GM19438 (cell line): ENCODE results near the gene TCAF1.
A peak's percentile ranks its signal among the peaks of the same experiment; 100 is the strongest.
"Not testable (repeated sequence)": the region's sequence is repeated elsewhere in the genome, so short reads cannot be mapped to it uniquely, and the experiment has no call there.

ENCODE experiments used
- ATAC-seq: cut with Tn5 transposase; IDR thresholded peaks from one replicate; pipeline ENCODE4 v1.9.1; 2021; ENCODE audit warnings: low read depth; ENCODE audit not compliant: unreplicated experiment

TCAF1 gene

DNA sequence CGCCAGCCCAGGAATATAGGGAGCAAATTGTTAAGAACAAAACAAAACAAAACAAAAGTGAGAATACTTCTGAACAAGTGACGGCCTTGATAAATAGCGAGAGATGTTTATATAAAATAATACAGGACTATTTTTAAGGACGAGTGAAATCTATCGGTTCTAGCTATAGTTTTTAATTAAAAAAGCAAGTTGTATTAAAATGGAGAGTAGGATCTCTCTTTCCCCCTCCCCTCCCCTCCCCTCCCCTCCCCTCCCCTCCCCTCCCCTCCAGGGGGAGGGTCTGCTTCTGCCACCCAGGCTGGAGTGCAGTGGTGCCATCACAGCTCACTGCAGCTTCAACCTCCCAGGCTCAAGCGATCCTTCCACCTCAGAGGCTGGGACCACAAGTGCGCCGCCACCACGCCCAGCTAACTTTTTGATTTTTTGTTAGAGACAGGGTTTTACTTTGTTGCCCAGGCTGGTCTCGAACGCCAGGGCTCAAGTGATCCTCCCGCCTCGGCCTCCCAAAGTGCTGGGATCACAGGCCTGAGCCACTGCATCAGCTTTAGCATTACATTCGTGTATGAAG, 440 bp upstream of the TCAF1 start:
- ATAC-seq: no peak

GRCh38 chr7:143901332-143901667, 676 bp downstream of the TCAF1 start:
- no peak for ATAC-seq

GRCh38 chr7:143900230-143900766, 1.7 kb downstream of the TCAF1 start:
- ATAC-seq: no peak

DNA sequence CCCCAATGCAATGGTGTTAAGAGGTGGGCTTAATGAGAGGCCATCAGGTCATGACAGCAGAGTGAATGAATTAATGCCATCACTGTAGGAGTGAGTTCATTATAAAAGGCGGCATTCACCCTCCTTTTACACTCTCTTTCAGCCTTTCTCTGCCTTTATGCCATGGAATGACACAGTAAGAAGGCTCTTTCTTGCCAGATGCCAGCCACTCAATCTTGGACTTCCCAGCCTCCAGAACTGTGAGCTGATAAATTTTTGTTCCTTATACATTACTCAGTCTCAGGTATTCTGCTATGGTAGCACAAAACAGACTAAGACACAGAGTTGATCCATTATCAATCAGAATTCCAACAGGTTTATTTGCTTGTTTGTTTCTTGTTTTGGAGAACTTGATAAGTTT, 3.2 kb downstream of the TCAF1 start:
- no peak for ATAC-seq

DNA sequence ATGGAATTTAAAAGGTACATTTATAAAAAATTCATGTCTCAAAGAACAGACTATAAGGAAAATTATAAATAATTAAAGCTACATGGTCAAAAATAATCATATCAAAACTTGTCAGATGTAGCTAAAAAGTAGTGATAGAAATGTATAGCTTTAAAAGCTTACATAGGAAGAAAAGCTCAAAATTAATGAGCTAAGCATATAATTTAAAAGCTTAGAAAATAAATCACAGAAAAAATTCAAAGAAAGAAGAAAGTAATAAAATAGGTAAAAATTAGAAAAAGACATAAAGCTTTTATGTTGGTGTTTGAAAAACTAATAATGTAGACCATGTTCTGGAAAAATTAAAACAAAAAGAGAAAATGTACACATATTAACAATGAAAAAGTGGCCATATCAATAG, 5.3 kb downstream of the TCAF1 start:
- no peak for ATAC-seq

DNA sequence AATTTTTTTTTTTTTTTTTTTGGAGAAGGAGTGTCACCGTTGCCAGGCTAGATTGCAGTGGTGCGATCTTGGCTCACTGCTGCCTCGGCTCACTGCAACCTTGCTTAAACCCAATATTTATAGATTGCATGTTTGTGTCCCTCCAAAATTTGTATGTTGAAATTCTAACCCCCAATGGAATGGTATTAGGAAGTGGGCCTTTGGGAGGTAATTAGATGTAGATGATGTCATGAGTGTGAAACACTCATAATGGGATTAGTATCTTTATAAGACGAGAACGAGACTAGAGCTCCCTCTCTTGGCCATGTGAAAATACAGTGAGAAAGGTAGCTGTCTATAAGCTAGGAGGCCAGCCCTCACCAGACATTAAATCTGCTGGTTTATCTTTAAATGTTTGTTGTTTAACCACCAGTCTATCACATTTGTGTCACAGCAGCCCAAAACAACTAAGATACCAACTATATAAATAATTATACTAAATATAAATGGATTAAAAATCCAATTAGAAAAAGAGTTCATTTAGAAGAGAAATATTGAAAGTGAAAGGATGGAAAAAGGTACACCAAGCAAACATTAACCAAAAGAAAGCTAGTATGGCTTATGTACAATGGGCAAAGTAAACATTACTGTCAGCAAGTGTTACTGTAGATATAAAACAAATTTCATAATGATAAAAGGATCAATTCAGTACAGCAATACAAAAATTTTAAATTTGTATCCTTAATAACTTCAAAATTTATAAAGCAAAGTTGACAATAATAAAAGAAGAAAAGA, 9.3 kb downstream of the TCAF1 start:
- ATAC-seq: peak; percentile 99

DNA sequence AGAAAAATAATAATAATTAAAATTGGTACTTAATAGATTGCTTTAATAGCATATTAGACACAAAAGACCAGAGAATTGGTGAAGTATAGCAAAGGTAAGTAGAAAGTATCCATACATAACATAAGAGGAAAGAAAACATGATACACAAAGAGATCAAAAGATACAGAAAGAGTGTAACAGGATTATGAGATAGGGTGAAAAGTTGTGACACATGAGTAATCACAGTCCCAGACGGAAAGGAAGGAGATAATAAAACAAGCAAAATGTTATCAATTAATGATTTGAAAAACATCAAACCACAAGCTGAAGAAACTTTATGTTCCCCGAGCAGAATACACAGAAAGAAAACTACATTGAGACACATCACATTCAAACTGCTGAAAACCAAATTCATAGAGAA, 10.5 kb downstream of the TCAF1 start:
- no peak for ATAC-seq

DNA sequence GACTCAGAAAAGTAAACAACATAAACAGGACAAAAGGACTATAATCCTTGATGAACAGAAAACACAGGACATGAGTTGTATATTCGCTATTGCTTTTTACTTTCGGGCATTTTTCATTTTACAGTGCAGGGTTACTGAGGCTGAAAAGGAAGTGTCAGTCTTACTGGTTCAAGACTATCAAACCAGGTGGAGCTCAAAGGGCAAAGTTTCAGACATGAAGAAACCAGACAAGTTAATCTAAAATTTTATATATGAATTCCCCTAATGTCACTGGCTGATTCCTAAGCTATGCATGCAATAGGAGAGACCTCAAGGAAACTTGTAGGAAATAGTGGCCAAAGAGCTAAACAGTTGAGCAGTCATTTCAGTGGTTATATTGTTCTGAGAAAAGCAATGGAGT, 11.4 kb downstream of the TCAF1 start:
- ATAC-seq: no peak

GRCh38 chr7:143889068-143889467, 12.9 kb downstream of the TCAF1 start:
- no peak for ATAC-seq

DNA sequence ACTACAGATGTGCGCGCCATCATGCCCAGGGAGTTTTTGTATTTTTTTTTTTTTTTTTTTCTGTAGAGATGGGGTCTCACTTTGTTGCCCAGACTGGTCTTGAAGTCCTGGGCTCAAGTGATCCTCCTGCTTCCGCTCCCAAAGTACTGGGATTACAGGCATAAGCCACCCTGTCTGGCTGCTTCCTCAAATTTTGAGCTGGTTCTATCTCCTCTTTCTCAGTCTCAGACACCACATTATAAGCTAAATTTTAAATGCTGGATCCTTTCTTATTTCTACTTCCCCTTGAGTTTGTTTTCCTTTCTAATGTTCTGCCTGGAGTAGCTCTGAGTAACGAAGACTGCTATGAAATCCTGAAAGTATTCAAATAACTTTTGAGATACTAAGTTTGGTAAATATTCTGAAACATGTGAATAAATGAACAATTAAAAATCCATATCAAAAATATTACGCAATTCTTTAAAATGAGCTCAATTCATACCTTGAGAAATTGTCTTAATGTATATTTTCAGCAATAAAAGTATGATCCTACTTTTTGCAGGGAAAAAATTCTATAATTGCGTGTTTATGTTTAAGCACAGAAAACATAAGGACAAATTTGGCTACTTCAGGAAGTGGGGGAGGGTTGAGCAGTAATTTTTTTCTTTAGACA, 15.0 kb downstream of the TCAF1 start:
- ATAC-seq: no peak

DNA sequence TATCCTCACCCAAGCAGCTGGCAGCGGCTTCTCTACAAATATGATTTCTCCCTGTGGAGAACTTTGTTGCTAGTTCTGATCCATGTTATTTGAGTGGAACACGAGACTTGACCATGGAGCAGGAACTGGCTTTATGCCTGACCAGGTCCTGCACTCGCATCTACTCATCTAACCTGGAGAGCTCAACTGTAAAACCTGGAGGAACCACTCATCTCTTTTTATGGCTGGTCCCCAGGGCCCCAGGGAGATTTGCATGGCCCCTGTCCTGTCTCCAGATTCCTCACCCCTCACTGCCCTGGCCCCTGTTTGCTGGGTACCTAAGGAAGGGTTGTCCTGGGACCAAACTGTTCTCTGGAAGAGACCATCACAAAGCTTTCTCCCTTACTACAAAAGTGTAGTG, 16.0 kb downstream of the TCAF1 start:
- no peak for ATAC-seq

GRCh38 chr7:143884969-143885559, 16.9 kb downstream of the TCAF1 start:
- peak; percentile 79 for ATAC-seq

DNA sequence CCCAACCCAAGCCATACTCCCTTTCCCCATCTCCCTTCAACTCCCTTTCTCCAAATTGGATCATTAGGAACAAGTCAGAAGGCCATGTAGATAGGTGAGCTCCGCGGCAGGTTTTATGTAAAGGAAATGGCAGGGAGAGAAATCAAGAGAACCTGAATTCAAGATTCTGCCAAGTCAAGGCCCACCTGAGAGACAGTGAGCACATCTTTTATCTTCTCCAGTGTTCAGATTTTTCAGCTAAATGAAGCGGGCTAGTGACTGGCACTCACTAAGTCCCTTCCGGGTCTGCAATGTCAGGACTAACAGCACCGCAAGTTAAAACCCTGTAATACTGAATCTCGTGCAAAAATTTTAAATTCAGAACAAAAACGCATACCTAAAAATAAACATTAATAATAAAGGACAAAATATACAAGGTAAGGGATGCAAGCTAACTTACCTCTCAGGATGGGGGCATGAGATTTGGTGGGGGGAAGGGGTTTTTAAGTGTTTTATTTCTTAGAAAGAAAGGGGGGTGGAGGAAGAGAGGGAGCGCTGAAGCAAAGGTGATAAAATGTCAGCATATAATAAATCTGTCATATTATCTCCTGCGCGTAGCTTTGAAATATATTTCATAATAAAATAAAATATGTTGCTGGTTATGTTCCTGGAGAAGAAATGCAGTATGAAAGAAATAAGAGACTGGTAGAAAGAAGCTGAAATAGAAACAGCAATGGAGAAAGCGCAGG, 17.6 kb downstream of the TCAF1 start:
- no peak for ATAC-seq

DNA sequence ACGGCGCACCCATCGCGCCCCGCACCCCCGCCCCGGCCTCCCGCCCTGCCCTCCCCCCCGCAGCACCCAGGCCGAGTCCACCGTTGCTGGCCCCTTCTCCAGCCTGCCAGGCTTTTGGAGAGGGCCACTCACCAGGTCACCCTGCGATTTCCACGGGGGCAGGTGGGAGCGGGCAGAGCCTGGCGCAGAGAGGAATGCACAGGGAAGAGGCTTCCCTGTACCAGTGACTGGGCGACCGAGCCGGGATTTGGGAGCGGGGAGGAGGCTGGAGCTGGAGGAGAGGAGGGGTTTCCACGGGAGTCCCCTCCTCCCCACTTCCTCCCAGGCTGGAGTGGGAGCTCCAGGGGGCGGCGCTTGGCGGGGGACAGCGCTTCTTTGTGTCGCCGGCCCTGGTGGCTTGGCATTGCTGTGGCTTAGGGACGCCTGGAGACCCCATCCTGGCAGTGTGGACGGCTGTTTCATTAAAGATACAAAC, 19.3 kb downstream of the TCAF1 start:
- ATAC-seq: no peak

DNA sequence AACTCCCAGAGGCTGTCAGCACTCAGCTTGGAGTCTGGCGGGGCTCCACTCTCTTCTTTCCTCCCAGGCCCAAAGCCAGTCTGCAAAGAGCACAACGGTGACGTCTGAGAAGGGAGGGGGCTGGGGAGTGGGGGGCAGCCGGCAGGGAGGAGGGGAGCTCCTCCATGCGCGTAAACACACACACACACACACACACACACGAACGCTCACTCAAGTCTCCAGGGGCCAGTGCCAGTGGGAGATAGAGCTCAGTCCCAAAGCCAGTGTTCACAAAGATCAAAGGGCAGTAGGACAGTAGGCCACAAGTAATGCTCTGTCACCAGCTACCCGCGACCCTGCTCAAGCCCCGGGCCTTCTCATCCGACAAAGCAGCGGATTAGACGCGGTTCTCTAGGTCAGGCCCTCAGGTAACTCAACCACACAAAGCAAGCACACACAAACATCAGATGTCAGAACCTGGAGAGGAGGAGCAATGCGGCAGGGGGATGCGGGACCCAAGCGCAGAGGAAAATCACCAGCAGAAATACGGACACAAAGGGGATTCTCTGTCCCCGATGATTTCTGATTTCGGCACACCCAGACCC, 19.9 kb downstream of the TCAF1 start:
- no peak for ATAC-seq

- ATAC-seq: no peak
These were observed 23.1 kb downstream of the TCAF1 start for GRCh38 chr7:143878884-143879283.

- ATAC-seq: no peak
These were observed 24.9 kb downstream of the TCAF1 start for GRCh38 chr7:143877098-143877497.

DNA sequence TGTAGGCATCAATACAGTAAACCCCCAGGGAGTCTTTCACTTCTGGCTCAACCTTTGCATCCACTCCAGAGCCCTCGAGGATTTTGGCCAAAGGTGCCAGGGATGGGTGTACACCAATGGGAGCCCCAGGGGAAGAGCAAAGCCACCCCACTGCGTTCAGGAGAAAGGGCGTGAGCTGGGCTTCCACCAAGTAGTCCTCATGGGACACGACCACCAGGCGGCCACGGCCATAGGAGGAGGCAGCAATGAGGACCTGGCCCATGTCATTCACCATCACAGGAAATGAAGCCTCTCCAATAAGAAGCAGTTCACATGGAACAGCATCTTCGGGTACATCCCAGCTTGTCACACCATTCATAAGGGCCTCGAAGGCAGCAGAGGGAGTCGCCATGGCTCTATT, 25.8 kb downstream of the TCAF1 start:
- no peak for ATAC-seq

DNA sequence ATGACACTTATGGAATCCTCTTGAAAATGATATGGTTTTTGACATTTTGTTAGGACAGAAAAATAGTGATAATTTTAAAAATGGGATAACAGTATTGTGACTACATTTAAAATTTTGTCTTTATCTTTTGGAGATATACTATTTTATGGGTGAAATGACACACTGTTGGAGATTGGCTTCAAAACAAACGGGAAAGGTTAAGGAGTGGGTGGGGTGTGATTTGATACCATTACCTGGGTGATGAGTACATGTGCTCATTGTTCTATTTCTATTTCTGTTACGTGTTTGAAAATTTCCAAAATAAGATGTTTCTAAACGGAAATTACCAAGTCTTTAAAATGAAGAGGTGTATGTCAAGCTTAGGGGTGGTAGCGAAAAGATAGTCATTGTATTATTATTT, 28.7 kb downstream of the TCAF1 start:
- not testable (repeated sequence) for ATAC-seq

- not testable (repeated sequence) for ATAC-seq
These were observed 30.4 kb downstream of the TCAF1 start for GRCh38 chr7:143871534-143871933.
